ENCODE measurements around the gene PHF21A. TPM values are rescaled to one million over a fixed set of nuclear protein-coding genes. Genes with fewer than 3 reads are reported as not detected.
"Not testable (repeated sequence)": the region's sequence is repeated elsewhere in the genome, so short reads cannot be mapped to it uniquely, and the experiment has no call there.

The PHF21A gene
- total RNA-seq, 1 donor from 2014 or later = 69.3 TPM

- peaks cover 18% of the 10 kb centered on the region for H3K4me1 ChIP-seq (ENCODE audit: insufficient read depth, low read length)
- H3K36me3 ChIP-seq (ENCODE audit: insufficient read depth, low read length) = no peaks in the 10 kb centered on the region
- peak overlapping the region; percentile 89 for H3K4me2 ChIP-seq (ENCODE audit: low read length)
- H3K4me3 ChIP-seq (ENCODE audit: insufficient read depth, low read depth, low read length) = peak overlapping the region; percentile 70
- no peaks in the 10 kb centered on the region for H3K79me2 ChIP-seq (ENCODE audit: insufficient read depth, low read length)
- no peak overlapping the region for H2AFZ ChIP-seq (ENCODE audit: low read depth, low read length)
- FAIRE-seq = no peak
- peaks cover 6% of the 10 kb centered on the region for H3K4me1 Mint-ChIP-seq (ENCODE audit: low read depth, unreplicated experiment)
- peak overlapping the region; percentile 87 for H3K9ac ChIP-seq (ENCODE audit: low read length)
- H4K20me1 ChIP-seq (ENCODE audit: insufficient read depth, low read length) = peaks cover 14% of the 10 kb centered on the region
- H3K27ac Mint-ChIP-seq (ENCODE audit: unreplicated experiment) = peak overlapping the region; percentile 88
- H3K27me3 Mint-ChIP-seq (ENCODE audit: low read depth, unreplicated experiment) = peaks cover 4% of the 10 kb centered on the region
- no peaks in the 10 kb centered on the region for H3K27me3 ChIP-seq (ENCODE audit: insufficient read depth, low read length)
- H3K36me3 Mint-ChIP-seq (ENCODE audit: low read depth, unreplicated experiment) = peaks cover 5% of the 10 kb centered on the region
- peaks cover 2% of the 10 kb centered on the region for H3K9me3 Mint-ChIP-seq (ENCODE audit: unreplicated experiment)
- H3K27ac ChIP-seq (ENCODE audit: low read depth, low read length) = no peak overlapping the region
- peak overlapping the region; percentile 88 for H3K4me3 Mint-ChIP-seq (ENCODE audit: unreplicated experiment)
- TF ChIP-seq, protein P1, sequence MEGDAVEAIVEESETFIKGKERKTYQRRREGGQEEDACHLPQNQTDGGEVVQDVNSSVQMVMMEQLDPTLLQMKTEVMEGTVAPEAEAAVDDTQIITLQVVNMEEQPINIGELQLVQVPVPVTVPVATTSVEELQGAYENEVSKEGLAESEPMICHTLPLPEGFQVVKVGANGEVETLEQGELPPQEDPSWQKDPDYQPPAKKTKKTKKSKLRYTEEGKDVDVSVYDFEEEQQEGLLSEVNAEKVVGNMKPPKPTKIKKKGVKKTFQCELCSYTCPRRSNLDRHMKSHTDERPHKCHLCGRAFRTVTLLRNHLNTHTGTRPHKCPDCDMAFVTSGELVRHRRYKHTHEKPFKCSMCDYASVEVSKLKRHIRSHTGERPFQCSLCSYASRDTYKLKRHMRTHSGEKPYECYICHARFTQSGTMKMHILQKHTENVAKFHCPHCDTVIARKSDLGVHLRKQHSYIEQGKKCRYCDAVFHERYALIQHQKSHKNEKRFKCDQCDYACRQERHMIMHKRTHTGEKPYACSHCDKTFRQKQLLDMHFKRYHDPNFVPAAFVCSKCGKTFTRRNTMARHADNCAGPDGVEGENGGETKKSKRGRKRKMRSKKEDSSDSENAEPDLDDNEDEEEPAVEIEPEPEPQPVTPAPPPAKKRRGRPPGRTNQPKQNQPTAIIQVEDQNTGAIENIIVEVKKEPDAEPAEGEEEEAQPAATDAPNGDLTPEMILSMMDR (IDR thresholded peaks at IDR 0.05; ENCODE audit: insufficient read depth, low read depth, low read length) = no peak
- TF ChIP-seq EZH2 (IDR thresholded peaks at IDR 0.05; ENCODE audit: insufficient read depth, low read length) = no peak
- DNase-seq (ENCODE audit: low read depth) = no peak
- no peaks in the 10 kb centered on the region for H3K9me3 ChIP-seq (ENCODE audit: insufficient read depth, low read depth, low read length)
Observed at GRCh38 chr11:45900916-45901617, 220.2 kb downstream of the PHF21A start.

GRCh38 chr11:45900175-45900800, 221.0 kb downstream of the PHF21A start:
- Histone ChIP-seq H3K4me3 (ENCODE audit: insufficient read depth, low read depth, low read length) (peak overlapping the region; percentile 70), H2AFZ (ENCODE audit: low read depth, low read length) (peak overlapping the region; percentile 41), H3K4me1 (ENCODE audit: insufficient read depth, low read length) (peaks cover 18% of the 10 kb centered on the region), H4K20me1 (ENCODE audit: insufficient read depth, low read length) (peaks cover 14% of the 10 kb centered on the region), H3K9ac (ENCODE audit: low read length) (peak overlapping the region; percentile 87), H3K4me2 (ENCODE audit: low read length) (peak overlapping the region; percentile 89)
- peak overlapping the region; percentile 88 for H3K4me3 Mint-ChIP-seq (ENCODE audit: unreplicated experiment)
- DNase-seq (ENCODE audit: low read depth); H3K9me3 ChIP-seq (ENCODE audit: insufficient read depth, low read depth, low read length); H3K27me3 ChIP-seq (ENCODE audit: insufficient read depth, low read length); H3K79me2 ChIP-seq (ENCODE audit: insufficient read depth, low read length); H3K27ac ChIP-seq (ENCODE audit: low read depth, low read length); FAIRE-seq; H3K9me3 Mint-ChIP-seq (ENCODE audit: unreplicated experiment); H3K4me1 Mint-ChIP-seq (ENCODE audit: low read depth, unreplicated experiment); H3K36me3 Mint-ChIP-seq (ENCODE audit: low read depth, unreplicated experiment); H3K36me3 ChIP-seq (ENCODE audit: insufficient read depth, low read length); H3K27me3 Mint-ChIP-seq (ENCODE audit: low read depth, unreplicated experiment): not testable (repeated sequence)
- peak overlapping the region; percentile 88 for H3K27ac Mint-ChIP-seq (ENCODE audit: unreplicated experiment)

- Mint-ChIP-seq H3K27ac (ENCODE audit: unreplicated experiment) (peak overlapping the region; percentile 53), H3K4me3 (ENCODE audit: unreplicated experiment) (peak overlapping the region; percentile 75), H3K36me3 (ENCODE audit: low read depth, unreplicated experiment) (peaks cover 5% of the 10 kb centered on the region), H3K4me1 (ENCODE audit: low read depth, unreplicated experiment) (peaks cover 6% of the 10 kb centered on the region), H3K9me3 (ENCODE audit: unreplicated experiment) (peaks cover 2% of the 10 kb centered on the region), H3K27me3 (ENCODE audit: low read depth, unreplicated experiment) (peaks cover 10% of the 10 kb centered on the region)
- DNase-seq (ENCODE audit: low read depth) (peak; percentile 76), FAIRE-seq (no peak)
- Histone ChIP-seq H3K36me3 (ENCODE audit: insufficient read depth, low read length) (no peaks in the 10 kb centered on the region), H3K4me2 (ENCODE audit: low read length) (peak overlapping the region; percentile 89), H3K4me1 (ENCODE audit: insufficient read depth, low read length) (peaks cover 18% of the 10 kb centered on the region), H3K4me3 (ENCODE audit: insufficient read depth, low read depth, low read length) (peak overlapping the region; percentile 70), H2AFZ (ENCODE audit: low read depth, low read length) (peak overlapping the region; percentile 83), H3K9ac (ENCODE audit: low read length) (peak overlapping the region; percentile 87), H3K27me3 (ENCODE audit: insufficient read depth, low read length) (no peaks in the 10 kb centered on the region), H3K27ac (ENCODE audit: low read depth, low read length) (peak overlapping the region; percentile 88), H4K20me1 (ENCODE audit: insufficient read depth, low read length) (peaks cover 14% of the 10 kb centered on the region), H3K79me2 (ENCODE audit: insufficient read depth, low read length) (no peaks in the 10 kb centered on the region), H3K9me3 (ENCODE audit: insufficient read depth, low read depth, low read length) (no peaks in the 10 kb centered on the region)
- no peak for TF ChIP-seq EZH2 (IDR thresholded peaks at IDR 0.05; ENCODE audit: insufficient read depth, low read length)
- TF ChIP-seq, protein P1 (IDR thresholded peaks at IDR 0.05; ENCODE audit: insufficient read depth, low read depth, low read length) = no peak
Observed at GRCh38 chr11:45899448-45900174, 221.6 kb downstream of the PHF21A start.

All from astrocyte (in vitro differentiated cells and primary cell).